PFSK-1 (cell line): ENCODE measurements around the gene ACSL5.

ENCODE experiments used
- POLR2AphosphoS5 ChIP-seq: IDR thresholded peaks from 2 replicates; pipeline ENCODE4 v1.6.1; 2012; ENCODE audit warnings: low read depth, mild to moderate bottlenecking, control low read depth, low read length, moderate library complexity
- TAF1 ChIP-seq: IDR thresholded peaks from 2 replicates; pipeline ENCODE4 v1.6.1; 2012; ENCODE audit warnings: low read length, control low read depth, borderline replicate concordance; ENCODE audit not compliant: insufficient read depth

DNA sequence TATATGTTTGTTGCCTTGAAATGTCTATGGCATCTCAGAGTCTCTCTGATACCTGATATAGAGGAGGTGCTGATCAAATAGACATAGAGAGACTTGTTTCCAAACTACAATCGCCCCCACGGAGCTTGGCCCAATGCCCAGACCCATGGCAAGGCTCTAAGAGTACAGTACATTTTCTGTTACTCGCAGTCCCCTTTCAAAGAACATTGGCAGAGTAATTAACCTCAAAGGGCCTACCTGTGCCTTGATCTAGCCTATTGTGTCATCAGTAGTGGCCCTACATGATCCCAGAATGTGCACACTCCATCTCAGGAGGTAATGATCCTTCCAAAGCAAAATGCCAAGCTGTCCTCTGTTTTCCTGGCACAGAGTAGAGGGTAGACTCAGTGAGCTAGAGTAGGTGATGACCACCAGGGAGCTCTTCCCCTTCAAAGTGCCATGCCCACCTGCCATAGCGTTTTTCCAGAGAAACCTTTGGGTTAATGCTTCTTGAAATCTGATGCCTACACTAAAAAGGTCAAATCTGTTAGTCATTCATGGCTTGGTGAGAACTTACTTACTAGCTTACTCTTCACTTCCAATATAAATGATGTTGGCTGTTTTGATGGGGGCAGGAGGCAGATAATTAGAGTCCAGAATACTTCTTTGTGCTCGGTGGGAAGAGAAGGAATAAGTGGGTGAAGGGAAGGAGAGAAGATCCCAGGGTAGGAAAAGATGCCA is 41.2 kb upstream of the ACSL5 start:
- TF ChIP-seq TAF1 (no peak), POLR2AphosphoS5 (no peak)
